ENCODE results near the gene SERPINA10. TPM values are rescaled to one million over a fixed set of nuclear protein-coding genes. Genes with fewer than 3 reads are reported as not detected.
A peak's percentile ranks its signal among the peaks of the same experiment; 100 is the strongest.
"Not testable (repeated sequence)": the region's sequence is repeated elsewhere in the genome, so short reads cannot be mapped to it uniquely, and the experiment has no call there.

Gene SERPINA10
- total RNA-seq, 1 experiment from 2014 or later = not detected

DNA sequence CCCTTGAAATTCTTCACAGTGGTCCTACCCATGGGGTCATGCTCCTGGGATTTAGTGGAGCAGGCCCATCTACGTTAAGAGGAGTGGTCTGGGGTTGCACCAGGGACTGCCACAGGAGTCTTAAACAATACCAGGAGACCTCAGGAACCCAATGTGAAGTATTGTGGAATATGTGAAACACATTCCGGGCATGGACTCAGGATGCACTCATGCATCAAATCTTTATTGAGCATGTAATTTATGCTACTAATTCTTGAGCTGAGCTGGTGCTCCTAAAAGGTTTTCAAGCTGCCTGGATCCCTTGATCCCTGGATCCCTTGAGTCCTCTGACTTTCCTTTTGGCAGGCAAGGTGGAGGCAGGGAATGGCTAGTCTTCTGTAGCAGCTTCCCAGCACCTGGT is 8.8 kb downstream of the SERPINA10 start:
- DNase-seq (ENCODE audit: low read depth) = no peak

DNA sequence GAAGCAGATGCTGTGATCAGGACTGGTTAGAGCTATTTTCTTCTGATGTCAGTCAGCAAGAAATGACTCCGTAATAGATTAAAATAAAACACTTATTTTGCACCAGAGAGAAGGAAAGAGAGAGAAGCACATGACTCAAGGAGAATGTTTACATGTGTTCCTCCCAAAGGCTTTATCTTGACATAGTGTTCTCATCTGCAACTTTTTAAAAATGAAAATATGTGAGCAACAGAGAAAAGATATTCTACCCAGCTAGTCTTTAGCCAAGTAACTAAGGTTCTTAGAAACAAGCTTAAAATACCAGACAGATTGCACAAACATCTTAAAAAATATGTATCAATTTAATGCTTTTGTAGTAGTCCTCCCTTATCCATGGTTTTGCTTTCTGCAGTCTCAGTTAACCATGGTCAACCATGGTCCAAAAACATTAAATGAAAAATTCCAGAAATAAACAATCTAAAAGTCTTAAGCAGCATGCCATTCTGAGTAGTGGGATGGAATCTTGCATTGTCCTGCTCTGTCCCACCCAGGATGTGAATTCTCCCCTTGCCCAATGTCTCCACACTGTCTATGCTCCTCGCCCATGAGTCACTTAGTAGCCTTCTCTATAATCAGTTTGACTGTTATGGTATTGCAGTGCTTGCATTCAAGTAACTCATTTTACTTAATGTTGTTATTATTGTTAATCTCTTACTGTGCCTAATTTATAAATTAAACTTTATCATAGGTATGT is 9.9 kb downstream of the SERPINA10 start:
- DNase-seq (ENCODE audit: low read depth) = no peak

GRCh38 chr14:94278731-94279130 is 14.3 kb downstream of the SERPINA10 start:
- no peak for DNase-seq (ENCODE audit: low read depth)

DNA sequence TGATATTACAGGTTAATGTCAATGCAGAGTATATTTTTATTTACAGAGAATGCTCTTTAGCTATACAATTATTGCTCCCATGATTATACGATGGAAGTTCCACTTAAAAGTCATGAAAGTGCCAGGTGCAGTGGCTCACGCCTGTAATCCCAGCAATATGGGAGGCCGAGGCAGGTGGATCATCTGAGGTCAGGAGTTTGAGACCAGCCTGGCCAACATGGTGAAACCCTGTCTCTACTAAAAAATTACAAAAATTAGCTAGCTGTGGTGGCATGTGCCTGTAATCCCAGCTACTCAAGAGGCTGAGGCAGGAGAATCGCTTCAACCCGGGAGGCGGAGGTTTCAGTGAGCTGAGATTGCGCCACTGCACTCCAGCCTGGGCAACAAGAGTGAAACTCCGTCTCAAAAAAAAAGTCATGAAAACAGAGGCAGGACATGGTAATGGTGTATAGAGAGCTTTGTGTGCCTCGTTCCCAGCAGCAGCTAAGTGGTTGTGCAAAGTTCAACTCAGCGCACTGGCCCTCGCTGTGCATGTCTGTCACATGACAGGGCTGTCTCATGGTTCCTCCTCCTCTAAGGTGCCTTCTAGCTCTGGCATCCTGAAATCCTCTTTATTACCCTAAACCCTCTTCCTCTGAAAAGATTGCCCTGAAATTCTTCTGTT is 16.0 kb downstream of the SERPINA10 start:
- peak; percentile 3 for DNase-seq (ENCODE audit: low read depth)

DNA sequence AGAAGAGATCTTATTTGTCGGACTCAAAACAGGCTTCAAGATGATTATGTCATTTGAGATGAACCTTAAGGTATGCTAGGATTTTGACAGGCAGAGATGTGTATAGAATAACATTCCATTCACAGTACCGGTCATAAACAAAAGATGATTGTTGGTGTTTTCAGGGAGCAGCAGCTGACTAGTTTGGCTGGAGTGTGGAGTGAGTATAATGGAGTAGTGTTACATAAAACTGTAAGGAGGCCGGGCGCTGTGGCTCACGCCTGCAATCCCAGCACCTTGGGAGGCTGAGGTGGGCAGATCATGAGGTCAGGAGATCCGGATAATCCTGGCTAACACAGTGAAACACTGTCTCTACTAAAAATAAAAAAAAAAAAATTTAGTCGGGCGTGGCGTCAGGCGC is 23.9 kb downstream of the SERPINA10 start:
- no peak for DNase-seq (ENCODE audit: low read depth)

- DNase-seq (ENCODE audit: low read depth) = not testable (repeated sequence)
Measured at GRCh38 chr14:94268582-94268981, 24.5 kb downstream of the SERPINA10 start.

DNA sequence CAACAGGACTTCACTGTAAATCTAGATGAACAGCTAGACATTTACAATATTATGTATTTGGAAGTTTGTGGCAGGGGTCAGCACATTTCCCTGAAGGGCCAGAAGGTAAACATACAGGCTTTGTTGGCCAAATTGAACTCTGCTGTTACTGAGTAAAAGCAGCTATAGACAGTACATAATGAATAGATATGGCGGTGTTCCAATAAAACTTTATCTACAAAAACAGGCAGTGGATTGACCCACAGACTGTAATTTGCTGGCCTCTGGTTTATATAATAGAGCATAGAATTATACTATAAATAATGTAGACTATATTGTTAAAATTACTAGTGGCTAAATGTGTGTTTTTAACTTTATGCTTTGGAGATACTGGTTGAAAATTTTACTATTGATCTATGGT is 25.7 kb downstream of the SERPINA10 start:
- DNase-seq (ENCODE audit: low read depth) = no peak

- not testable (repeated sequence) for DNase-seq (ENCODE audit: low read depth)
Measured at GRCh38 chr14:94264195-94264594, 28.9 kb downstream of the SERPINA10 start.

- no peak for DNase-seq (ENCODE audit: low read depth)
Measured at GRCh38 chr14:94244182-94244581, 48.9 kb downstream of the SERPINA10 start.

DNA sequence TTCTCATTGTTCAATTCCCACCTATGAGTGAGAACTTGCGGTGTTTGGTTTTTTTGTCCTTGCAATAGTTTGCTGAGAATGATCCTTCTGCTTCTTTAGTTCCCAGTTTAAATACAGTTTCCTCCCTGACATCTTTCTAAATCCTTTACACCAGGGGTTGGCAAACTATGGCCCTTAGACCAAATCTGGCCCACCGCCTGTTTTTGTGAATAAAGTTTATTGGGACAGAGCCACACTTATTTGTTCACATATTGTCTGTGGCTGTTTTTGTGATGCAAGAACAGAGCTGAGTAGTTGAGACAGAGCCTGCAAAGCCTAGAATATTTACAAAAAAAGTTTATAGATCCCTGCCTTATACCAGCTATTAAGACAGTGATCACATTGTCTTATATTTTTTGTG is 53.7 kb downstream of the SERPINA10 start:
- no peak for DNase-seq (ENCODE audit: low read depth)

DNA sequence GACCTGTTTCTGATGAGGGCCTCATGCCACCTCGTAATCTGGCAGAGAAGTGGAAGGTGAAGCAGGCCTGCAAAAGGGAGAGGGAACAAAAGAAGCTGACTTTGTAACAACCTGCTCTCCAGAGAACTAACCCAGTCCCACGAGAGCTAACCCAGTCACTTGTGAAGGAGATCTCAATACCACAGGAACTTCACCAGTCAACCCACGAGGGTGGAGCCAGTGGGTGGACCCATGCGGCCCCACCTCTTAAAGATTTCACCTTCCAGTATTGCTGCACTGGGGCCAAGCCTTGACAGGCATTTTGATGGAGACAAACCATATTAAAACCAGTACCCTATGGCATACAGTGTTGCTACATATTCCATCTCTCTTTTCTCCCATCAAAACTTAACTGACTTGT is 55.1 kb downstream of the SERPINA10 start:
- DNase-seq (ENCODE audit: low read depth) = no peak

- no peak for DNase-seq (ENCODE audit: low read depth)
Measured at GRCh38 chr14:94237046-94237445, 56.0 kb downstream of the SERPINA10 start.

Other genes with a start within 250 kb of the SERPINA10 start
- 115 and 151 TPM in 2 replicates for gene DDX24, start 212.1 kb downstream of the SERPINA10 start, total RNA-seq (2014; rRNA removed; shearing (Covaris generic))
- gene IFI27L1, start 212.0 kb downstream of the SERPINA10 start, total RNA-seq (2014; rRNA removed; shearing (Covaris generic)) = 8.9 and 20.8 TPM in 2 replicates
- 11.3 and 28.8 TPM in 2 replicates for gene IFI27, start 182.5 kb downstream of the SERPINA10 start, total RNA-seq (2014; rRNA removed; shearing (Covaris generic))
- gene IFI27L2, start 163.7 kb downstream of the SERPINA10 start, total RNA-seq (2014; rRNA removed; shearing (Covaris generic)) = 190 and 212 TPM in 2 replicates
- gene PPP4R4, start 118.9 kb downstream of the SERPINA10 start, total RNA-seq (2014; rRNA removed; shearing (Covaris generic)) = 0.36 and 0.39 TPM in 2 replicates
- 1.4 and 2.1 TPM in 2 replicates for gene SERPINA6, start 30.1 kb upstream of the SERPINA10 start, total RNA-seq (2014; rRNA removed; shearing (Covaris generic))
- not detected in 2 replicates for gene SERPINA2, start 73.4 kb upstream of the SERPINA10 start, total RNA-seq (2014; rRNA removed; shearing (Covaris generic))
- gene SERPINA1, start 95.3 kb upstream of the SERPINA10 start, total RNA-seq (2014; rRNA removed; shearing (Covaris generic)) = 0.12 and 0.78 TPM in 2 replicates
- not detected in 2 replicates for gene SERPINA11, start 159.5 kb upstream of the SERPINA10 start, total RNA-seq (2014; rRNA removed; shearing (Covaris generic))
- gene SERPINA9, start 182.9 kb upstream of the SERPINA10 start, total RNA-seq (2014; rRNA removed; shearing (Covaris generic)) = not detected in 2 replicates
- not detected in 2 replicates for gene SERPINA12, start 216.2 kb upstream of the SERPINA10 start, total RNA-seq (2014; rRNA removed; shearing (Covaris generic))

All from RPMI7951 (cell line).